DOHH2 (cell line): ENCODE results near the gene ABHD12B.

ENCODE experiments used
- CTCF ChIP-seq: fragments of 200-600 bp; sonication (generic); IDR thresholded peaks from one replicate; pipeline ENCODE4 v1.5.1; 2014; ENCODE audit warnings: antibody characterized with exemption, mild to moderate bottlenecking, low read depth, low read length; ENCODE audit not compliant: poor library complexity, severe bottlenecking
- EZH2phosphoT487 ChIP-seq: fragments of 200-600 bp; sonication (generic); IDR thresholded peaks from 2 replicates; pipeline ENCODE4 v1.6.1; 2017; ENCODE audit warnings: borderline replicate concordance, mild to moderate bottlenecking, antibody characterized with exemption, low read length, moderate library complexity, mixed read lengths

GRCh38 chr14:50859296-50859624 is 12.6 kb upstream of the ABHD12B start:
- TF ChIP-seq CTCF (no peak), EZH2phosphoT487 (no peak)
